Suprapubic skin (tissue), 4 donors: ENCODE data around the gene KLHL17. TPM values are rescaled to one million over a fixed set of nuclear protein-coding genes. Genes with fewer than 3 reads are reported as not detected.

Experiments
- DNase-seq, 2 donors: peaks; one replicate each; pipeline ENCODE4 v3.0.0-alpha.2; 2019; ENCODE audit warnings: low spot score in 2 of 2
- H3K27ac ChIP-seq: fragments of 200-600 bp; sonication (generic); one replicate; pipeline ENCODE4 v1.5.1; 2019
- H3K27me3 ChIP-seq: fragments of 200-600 bp; sonication (generic); one replicate; pipeline ENCODE4 v1.5.1; 2019
- H3K36me3 ChIP-seq: fragments of 200-600 bp; sonication (generic); one replicate; pipeline ENCODE4 v1.5.1; 2019
- H3K4me1 ChIP-seq: fragments of 200-600 bp; sonication (generic); one replicate; pipeline ENCODE4 v1.5.1; 2019
- H3K4me3 ChIP-seq: fragments of 200-600 bp; sonication (generic); one replicate; pipeline ENCODE4 v1.5.1; 2019; ENCODE audit warnings: mild to moderate bottlenecking
- H3K9me3 ChIP-seq: fragments of 200-600 bp; sonication (generic); one replicate; pipeline ENCODE4 v1.5.1; 2019
- CTCF ChIP-seq, 2 donors: fragments of 200-600 bp in 1 of 2; fragments of 450-650 bp in 1 of 2; sonication (generic) in 1 of 2; IDR thresholded peaks; one replicate each; pipeline ENCODE4 v1.5.1; 2016 to 2019; ENCODE audit warnings: antibody characterized with exemption in 2 of 2, mild to moderate bottlenecking in 1 of 2, moderate library complexity in 1 of 2
- EP300 ChIP-seq: sonication (generic); formaldehyde crosslinking; IDR thresholded peaks from one replicate; pipeline ENCODE4 v1.6.1; 2017; ENCODE audit warnings: antibody characterized with exemption
- POLR2A ChIP-seq, 2 donors: fragments of 450-650 bp; IDR thresholded peaks; one replicate each; pipeline ENCODE4 v1.6.1; 2017; ENCODE audit warnings: antibody characterized with exemption in 2 of 2, mild to moderate bottlenecking in 2 of 2, moderate library complexity in 2 of 2
- POLR2AphosphoS5 ChIP-seq, 3 donors: sonication (generic); formaldehyde crosslinking; IDR thresholded peaks; one replicate each; pipeline ENCODE4 v1.6.1; 2017; ENCODE audit warnings: antibody characterized with exemption in 3 of 3
- WGBS: methylation state at CpG from one replicate; pipeline ENCODE4 v1.1.5; 2018; 5-methylcytosine and 5-hydroxymethylcytosine counted together
- total RNA-seq, 4 donors: library from RNA; depleted of rRNA; stranded (reverse); fragments of >200 nt; gene quantifications; one replicate each; pipeline ENCODE4 v1.1.0, GENCODE V29; 2016

The KLHL17 gene
- 10 to 100 TPM in 3 of 4 donors, 1 to 10 TPM in 1; 9.7 to 38.3 (median 17.0) TPM for total RNA-seq

GRCh38 chr1:960363-961131 lies at the start of gene KLHL17:
Gene KLHL17 (plus strand): TSS chr1:960584. CDS start chr1:960694, 110 bp downstream.
- no peak for DNase-seq
- no peak for TF ChIP-seq EP300
- Histone ChIP-seq H3K27ac (no peak within 1 kb of the TSS), H3K9me3 (no peaks in the 10 kb centered on the region), H3K4me1 (peaks cover 43% of the 10 kb centered on the region), H3K4me3 (peak within 1 kb of the TSS; percentile 95), H3K27me3 (no peaks in the 10 kb centered on the region), H3K36me3 (peaks cover 25% of the 10 kb centered on the region)
- WGBS: 4% methylated on average over 21 of the region's 109 CpGs

- H3K9me3 ChIP-seq: no peaks in the 10 kb centered on the region
- 43% methylated on average over 25 of the region's 25 CpGs for WGBS
- H3K27me3 ChIP-seq: peaks cover 63% of the 10 kb centered on the region
- H3K4me1 ChIP-seq: peaks cover 26% of the 10 kb centered on the region
- H3K36me3 ChIP-seq: no peaks in the 10 kb centered on the region
- no peak for TF ChIP-seq POLR2A (IDR thresholded peaks at IDR 0.05)
- no peak for TF ChIP-seq CTCF (IDR thresholded peaks at IDR 0.05)
- TF ChIP-seq POLR2AphosphoS5 (IDR thresholded peaks at IDR 0.05): no peak
- no peak for TF ChIP-seq EP300
- no peak overlapping the region for H3K4me3 ChIP-seq
- DNase-seq: peak; percentile 53 to 55
- H3K27ac ChIP-seq: no peak overlapping the region
Observed at GRCh38 chr1:910881-911721, 49.3 kb upstream of the KLHL17 start.

GRCh38 chr1:911875-912739 lies 48.3 kb upstream of the KLHL17 start:
- Histone ChIP-seq H3K4me1 (peaks cover 20% of the 10 kb centered on the region), H3K27ac (no peak overlapping the region), H3K36me3 (no peaks in the 10 kb centered on the region), H3K9me3 (no peaks in the 10 kb centered on the region), H3K27me3 (peaks cover 73% of the 10 kb centered on the region), H3K4me3 (no peak overlapping the region)
- peak in 1 of 2 donors; percentile 53 for DNase-seq
- 73% methylated on average over 14 of the region's 15 CpGs for WGBS
- TF ChIP-seq EP300 (no peak), POLR2AphosphoS5 (IDR thresholded peaks at IDR 0.05) (no peak), POLR2A (IDR thresholded peaks at IDR 0.05) (no peak), CTCF (IDR thresholded peaks at IDR 0.05) (no peak)

GRCh38 chr1:912740-913301 lies 47.6 kb upstream of the KLHL17 start:
- WGBS: 26% methylated on average over 21 of the region's 24 CpGs
- Histone ChIP-seq H3K27me3 (peaks cover 81% of the 10 kb centered on the region), H3K27ac (no peak overlapping the region), H3K4me3 (no peak overlapping the region), H3K4me1 (peaks cover 22% of the 10 kb centered on the region), H3K36me3 (no peaks in the 10 kb centered on the region), H3K9me3 (no peaks in the 10 kb centered on the region)
- TF ChIP-seq CTCF (IDR thresholded peaks at IDR 0.05): peak in 1 of 2 donors; percentile 42
- TF ChIP-seq POLR2A (IDR thresholded peaks at IDR 0.05): no peak
- peak in 1 of 2 donors; percentile 57 for DNase-seq

GRCh38 chr1:913491-914130 lies 46.8 kb upstream of the KLHL17 start:
- Histone ChIP-seq H3K36me3 (no peaks in the 10 kb centered on the region), H3K4me3 (no peak overlapping the region), H3K27ac (no peak overlapping the region), H3K27me3 (peaks cover 88% of the 10 kb centered on the region), H3K4me1 (peaks cover 22% of the 10 kb centered on the region), H3K9me3 (no peaks in the 10 kb centered on the region)
- peak in 1 of 2 donors; percentile 50 for DNase-seq
- WGBS: 70% methylated on average over 4 of the region's 16 CpGs
- TF ChIP-seq EP300: no peak
- no peak for TF ChIP-seq POLR2A (IDR thresholded peaks at IDR 0.05)
- TF ChIP-seq CTCF (IDR thresholded peaks at IDR 0.05): no peak
- no peak for TF ChIP-seq POLR2AphosphoS5 (IDR thresholded peaks at IDR 0.05)
